Thyroid gland (tissue), 4 donors: ENCODE measurements around the gene MAGI2.
"Not testable (repeated sequence)": the region's sequence is repeated elsewhere in the genome, so short reads cannot be mapped to it uniquely, and the experiment has no call there.

Source experiments
- POLR2A ChIP-seq, 2 donors: fragments of 450-650 bp; IDR thresholded peaks; one replicate each; pipeline ENCODE4 v1.6.1; 2017; ENCODE audit warnings: antibody characterized with exemption in 2 of 2, mild to moderate bottlenecking in 2 of 2, moderate library complexity in 1 of 2
- TF ChIP-seq, protein P1 (sequence below), 6 experiments: fragments of 200-600 bp in 3 of 6; fragments of 450-650 bp in 3 of 6; sonication (generic) in 3 of 6; IDR thresholded peaks; one replicate each; pipeline ENCODE4 v1.5.1; 2016 to 2019; ENCODE audit warnings: antibody characterized with exemption in 6 of 6, mild to moderate bottlenecking in 2 of 6, inconsistent platforms in 1 of 6, moderate library complexity in 1 of 6

DNA sequence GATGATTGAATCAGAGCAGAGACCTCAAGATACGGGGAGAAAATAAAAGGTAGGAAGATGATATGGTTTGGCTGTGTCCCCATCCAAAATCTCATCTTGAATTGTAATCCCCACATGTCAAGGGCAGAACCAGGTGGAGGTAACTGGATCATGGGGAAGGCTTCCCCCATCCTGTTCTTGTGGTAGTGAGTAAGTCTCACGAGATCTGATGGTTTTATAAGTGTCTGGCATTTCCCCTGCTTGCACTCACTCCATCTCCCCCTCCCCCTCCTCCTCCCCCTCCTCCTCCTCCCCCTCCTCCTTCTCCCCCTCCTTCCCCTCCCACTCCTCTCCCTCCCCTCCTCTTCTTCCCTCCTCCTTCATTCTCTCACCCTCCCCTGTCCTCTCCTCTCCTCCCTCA is 950.2 kb downstream of the MAGI2 start:
- not testable (repeated sequence) for TF ChIP-seq POLR2A (IDR thresholded peaks at IDR 0.05)
- TF ChIP-seq, protein P1, sequence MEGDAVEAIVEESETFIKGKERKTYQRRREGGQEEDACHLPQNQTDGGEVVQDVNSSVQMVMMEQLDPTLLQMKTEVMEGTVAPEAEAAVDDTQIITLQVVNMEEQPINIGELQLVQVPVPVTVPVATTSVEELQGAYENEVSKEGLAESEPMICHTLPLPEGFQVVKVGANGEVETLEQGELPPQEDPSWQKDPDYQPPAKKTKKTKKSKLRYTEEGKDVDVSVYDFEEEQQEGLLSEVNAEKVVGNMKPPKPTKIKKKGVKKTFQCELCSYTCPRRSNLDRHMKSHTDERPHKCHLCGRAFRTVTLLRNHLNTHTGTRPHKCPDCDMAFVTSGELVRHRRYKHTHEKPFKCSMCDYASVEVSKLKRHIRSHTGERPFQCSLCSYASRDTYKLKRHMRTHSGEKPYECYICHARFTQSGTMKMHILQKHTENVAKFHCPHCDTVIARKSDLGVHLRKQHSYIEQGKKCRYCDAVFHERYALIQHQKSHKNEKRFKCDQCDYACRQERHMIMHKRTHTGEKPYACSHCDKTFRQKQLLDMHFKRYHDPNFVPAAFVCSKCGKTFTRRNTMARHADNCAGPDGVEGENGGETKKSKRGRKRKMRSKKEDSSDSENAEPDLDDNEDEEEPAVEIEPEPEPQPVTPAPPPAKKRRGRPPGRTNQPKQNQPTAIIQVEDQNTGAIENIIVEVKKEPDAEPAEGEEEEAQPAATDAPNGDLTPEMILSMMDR (IDR thresholded peaks at IDR 0.05), result not testable (repeated sequence)
